A549 (cell line): ENCODE results near the gene EHF.

Experiments used
- ATOH8 ChIP-seq: fragments of 250-450 bp; sonication (Bioruptor Pico); IDR thresholded peaks from 2 replicates; pipeline ENCODE4 v1.5.0; 2020; ENCODE audit warnings: low read depth, mild to moderate bottlenecking, moderate library complexity
- CEBPB ChIP-seq, 2 experiments: fragments of >200 bp in 1 of 2; sonication (Bioruptor Twin) in 1 of 2; formaldehyde crosslinking in 1 of 2; IDR thresholded peaks; 2 replicates each; pipeline ENCODE4 v1.6.1; 2012 to 2016
- CTCF ChIP-seq: fragments of >200 bp; sonication (Bioruptor Twin); formaldehyde crosslinking; IDR thresholded peaks from 3 replicates; pipeline ENCODE4 v1.5.1; 2016
- MAFK ChIP-seq: fragments of 450-650 bp; IDR thresholded peaks from 2 replicates; pipeline ENCODE4 v1.6.1; 2014; ENCODE audit not compliant: partially characterized antibody
- MAX ChIP-seq: IDR thresholded peaks from 2 replicates; pipeline ENCODE4 v1.6.1; 2012
- NR3C1 ChIP-seq: fragments of >200 bp; sonication (Bioruptor Twin); formaldehyde crosslinking; IDR thresholded peaks from 3 replicates; pipeline ENCODE4 v1.6.1; 2017
- POLR2A ChIP-seq: IDR thresholded peaks from 2 replicates; pipeline ENCODE4 v1.6.1; 2012; ENCODE audit warnings: mild to moderate bottlenecking, low read length
- RARB ChIP-seq: fragments of 250-450 bp; sonication (Bioruptor Pico); IDR thresholded peaks from 2 replicates; pipeline ENCODE4 v1.8.0; 2021; ENCODE audit warnings: mild to moderate bottlenecking, moderate library complexity
- SMC3 ChIP-seq: fragments of >200 bp; sonication (Bioruptor Twin); formaldehyde crosslinking; IDR thresholded peaks from 3 replicates; pipeline ENCODE4 v1.6.1; 2018; ENCODE audit warnings: inconsistent platforms
- TF ChIP-seq, protein P1 (sequence below): fragments of >200 bp; sonication (Bioruptor Twin); formaldehyde crosslinking; IDR thresholded peaks from 2 replicates; pipeline ENCODE4 v1.6.1; 2016

DNA sequence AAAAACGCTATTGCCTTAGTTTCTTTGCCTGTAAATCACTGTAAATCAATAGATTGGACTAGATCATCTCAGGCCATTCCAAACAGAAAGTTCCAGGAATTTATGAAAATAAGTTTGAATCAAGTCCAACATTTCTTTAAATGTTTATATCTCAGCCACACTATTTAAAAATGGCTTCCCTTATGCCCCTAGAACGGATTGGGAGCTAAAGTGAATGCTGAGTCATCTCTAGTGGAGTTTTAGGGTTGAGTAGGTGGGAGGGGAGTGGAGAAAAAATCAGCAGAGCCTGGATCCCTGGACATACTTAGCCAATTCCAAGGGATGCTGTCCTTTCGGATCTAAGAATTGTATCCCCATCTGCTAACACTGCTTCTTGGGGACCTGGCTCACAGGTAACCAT is 48.6 kb downstream of the EHF start:
- TF ChIP-seq POLR2A, result no peak
- TF ChIP-seq ATOH8, result no peak
- TF ChIP-seq CTCF, result no peak
- no peak for TF ChIP-seq MAX
- peak; percentile 45 for TF ChIP-seq MAFK
- TF ChIP-seq SMC3, result no peak
- TF ChIP-seq, protein P1, sequence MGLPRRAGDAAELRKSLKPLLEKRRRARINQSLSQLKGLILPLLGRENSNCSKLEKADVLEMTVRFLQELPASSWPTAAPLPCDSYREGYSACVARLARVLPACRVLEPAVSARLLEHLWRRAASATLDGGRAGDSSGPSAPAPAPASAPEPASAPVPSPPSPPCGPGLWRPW, result no peak
- no peak for TF ChIP-seq NR3C1
- no peak for TF ChIP-seq RARB (CRISPR knock-in tag)
- no peak for TF ChIP-seq CEBPB (IDR thresholded peaks at IDR 0.05)
